GM06990 (cell line): ENCODE results near the gene IL1RAPL1.

ENCODE experiments used
- DNase-seq: peaks from one replicate; pipeline ENCODE4 v3.0.0-alpha.2; 2011; ENCODE audit not compliant: insufficient read length; ENCODE audit errors: extremely low read depth
- H3K27me3 ChIP-seq: replicated peaks from 2 replicates; pipeline ENCODE4 v1.6.0; 2011; ENCODE audit warnings: low read length; ENCODE audit not compliant: control insufficient read depth, insufficient read depth
- H3K36me3 ChIP-seq: 2 replicates; pipeline ENCODE4 v1.5.1; 2011; ENCODE audit warnings: low read length; ENCODE audit not compliant: control insufficient read depth, insufficient read depth
- H3K4me3 ChIP-seq: replicated peaks from 2 replicates; pipeline ENCODE4 v1.5.1; 2011; ENCODE audit warnings: low read depth, mild to moderate bottlenecking, control low read depth, low read length
- TF ChIP-seq, protein P1 (sequence below): IDR thresholded peaks from 2 replicates; pipeline ENCODE4 v1.5.1; 2011; ENCODE audit warnings: low read length, control low read depth, mild to moderate bottlenecking, inconsistent platforms; ENCODE audit not compliant: insufficient read depth, poor library complexity, severe bottlenecking

Gene IL1RAPL1

DNA sequence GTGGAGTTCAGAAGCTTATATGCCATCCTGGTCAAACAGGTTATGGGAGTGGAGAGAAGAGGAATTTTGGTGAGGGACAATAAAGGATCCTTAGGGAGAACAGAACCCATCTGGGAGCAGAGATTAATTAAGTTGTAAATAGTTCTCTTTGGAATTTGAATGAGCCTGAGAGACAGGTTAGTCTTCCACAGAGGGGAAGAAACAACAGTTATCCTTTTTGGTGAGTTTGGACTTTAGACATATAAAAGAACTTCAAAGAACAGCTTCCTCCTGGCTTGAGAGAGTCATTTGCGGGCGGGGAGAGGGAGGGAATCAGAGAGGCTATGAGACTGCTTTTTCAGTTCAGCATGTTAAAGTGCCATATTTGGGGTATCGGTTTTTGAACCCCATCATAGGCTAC is 834.8 kb downstream of the IL1RAPL1 start:
- H3K27me3 ChIP-seq = no peaks in the 10 kb centered on the region
- no peaks in the 10 kb centered on the region for H3K36me3 ChIP-seq
- TF ChIP-seq, protein P1, sequence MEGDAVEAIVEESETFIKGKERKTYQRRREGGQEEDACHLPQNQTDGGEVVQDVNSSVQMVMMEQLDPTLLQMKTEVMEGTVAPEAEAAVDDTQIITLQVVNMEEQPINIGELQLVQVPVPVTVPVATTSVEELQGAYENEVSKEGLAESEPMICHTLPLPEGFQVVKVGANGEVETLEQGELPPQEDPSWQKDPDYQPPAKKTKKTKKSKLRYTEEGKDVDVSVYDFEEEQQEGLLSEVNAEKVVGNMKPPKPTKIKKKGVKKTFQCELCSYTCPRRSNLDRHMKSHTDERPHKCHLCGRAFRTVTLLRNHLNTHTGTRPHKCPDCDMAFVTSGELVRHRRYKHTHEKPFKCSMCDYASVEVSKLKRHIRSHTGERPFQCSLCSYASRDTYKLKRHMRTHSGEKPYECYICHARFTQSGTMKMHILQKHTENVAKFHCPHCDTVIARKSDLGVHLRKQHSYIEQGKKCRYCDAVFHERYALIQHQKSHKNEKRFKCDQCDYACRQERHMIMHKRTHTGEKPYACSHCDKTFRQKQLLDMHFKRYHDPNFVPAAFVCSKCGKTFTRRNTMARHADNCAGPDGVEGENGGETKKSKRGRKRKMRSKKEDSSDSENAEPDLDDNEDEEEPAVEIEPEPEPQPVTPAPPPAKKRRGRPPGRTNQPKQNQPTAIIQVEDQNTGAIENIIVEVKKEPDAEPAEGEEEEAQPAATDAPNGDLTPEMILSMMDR = no peak
- no peak for DNase-seq
- no peak overlapping the region for H3K4me3 ChIP-seq

DNA sequence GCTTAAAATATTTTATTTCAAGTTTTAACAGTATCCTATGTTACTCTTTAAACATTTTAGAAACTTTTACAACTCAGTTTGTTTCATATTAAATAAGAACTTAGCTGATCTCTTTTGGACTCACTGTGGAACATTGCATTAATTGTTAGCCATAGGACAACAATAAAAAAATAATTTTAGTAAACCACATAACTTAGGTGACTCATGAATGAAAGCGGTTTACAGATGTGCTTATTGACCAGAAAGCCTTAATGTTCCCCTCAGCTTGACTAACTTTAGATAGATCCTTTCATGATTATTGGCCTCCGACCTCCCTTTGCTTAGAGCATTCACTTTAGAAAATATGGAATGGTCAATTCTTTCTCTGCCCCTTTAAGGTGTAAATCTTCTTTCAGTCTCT is 844.6 kb downstream of the IL1RAPL1 start:
- TF ChIP-seq, protein P1 = no peak
- Histone ChIP-seq H3K27me3 (no peaks in the 10 kb centered on the region), H3K36me3 (no peaks in the 10 kb centered on the region), H3K4me3 (no peak overlapping the region)
- no peak for DNase-seq

DNA sequence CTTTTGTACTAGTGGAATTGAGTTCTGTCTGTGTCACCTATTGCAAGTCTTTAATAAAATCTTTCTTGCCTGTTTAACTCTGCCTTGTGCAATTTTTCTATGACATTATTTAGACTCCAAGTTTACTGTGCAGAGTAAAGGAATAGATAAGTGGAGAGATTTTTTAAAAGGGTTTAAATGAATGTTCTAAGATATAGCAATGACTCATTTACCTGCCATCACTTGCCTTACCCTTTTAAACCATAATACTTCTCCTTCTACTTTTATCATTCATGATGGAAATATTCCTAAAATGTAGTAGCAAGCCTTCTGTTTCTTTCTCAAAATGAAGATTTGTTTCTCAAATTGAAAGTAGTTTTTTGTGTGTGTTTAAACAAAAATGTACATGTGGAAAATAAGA is 845.3 kb downstream of the IL1RAPL1 start:
- TF ChIP-seq, protein P1 = no peak
- no peak for DNase-seq
- H3K4me3 ChIP-seq = no peak overlapping the region
- no peaks in the 10 kb centered on the region for H3K36me3 ChIP-seq
- no peaks in the 10 kb centered on the region for H3K27me3 ChIP-seq

DNA sequence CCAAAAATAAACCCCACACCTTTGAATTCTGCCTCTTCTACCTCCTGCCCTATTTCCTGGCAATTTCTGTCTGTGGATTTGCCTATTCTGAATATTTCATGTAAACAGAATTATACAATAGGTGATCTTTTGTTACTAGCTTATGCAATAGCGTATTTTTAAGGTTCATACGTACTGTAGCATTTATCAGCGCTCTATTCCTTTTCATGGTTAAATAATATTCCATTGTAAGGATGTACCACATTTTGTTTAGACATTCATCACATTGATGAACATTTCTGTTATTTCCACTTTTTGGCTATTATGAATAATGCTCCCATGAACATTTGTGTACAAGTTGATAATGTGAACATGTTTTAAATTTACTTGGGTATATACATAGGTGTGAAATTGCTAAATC is 847.7 kb downstream of the IL1RAPL1 start:
- TF ChIP-seq, protein P1 = no peak
- Histone ChIP-seq H3K36me3 (no peaks in the 10 kb centered on the region), H3K27me3 (no peaks in the 10 kb centered on the region), H3K4me3 (no peak overlapping the region)
- DNase-seq = no peak

DNA sequence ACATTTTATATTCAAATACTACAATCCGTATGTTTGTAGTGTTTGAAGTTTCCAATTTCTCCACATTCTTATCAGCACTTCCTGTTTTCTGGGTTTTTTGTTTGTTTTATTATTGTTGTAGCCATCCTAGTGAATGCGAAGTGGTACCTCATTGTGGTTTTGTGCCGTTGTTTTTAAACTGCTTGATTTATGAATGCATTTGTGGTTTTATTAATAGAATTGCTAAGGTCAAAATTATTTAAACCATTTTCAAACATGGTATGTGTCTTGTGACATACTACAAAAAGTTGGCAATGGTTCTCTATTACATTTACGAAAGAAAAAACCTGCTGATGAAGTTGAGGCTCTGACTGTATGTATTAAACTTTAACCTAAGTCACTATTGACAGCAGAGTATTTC is 848.1 kb downstream of the IL1RAPL1 start:
- Histone ChIP-seq H3K4me3 (no peak overlapping the region), H3K36me3 (no peaks in the 10 kb centered on the region), H3K27me3 (no peaks in the 10 kb centered on the region)
- TF ChIP-seq, protein P1 = no peak
- DNase-seq = no peak

DNA sequence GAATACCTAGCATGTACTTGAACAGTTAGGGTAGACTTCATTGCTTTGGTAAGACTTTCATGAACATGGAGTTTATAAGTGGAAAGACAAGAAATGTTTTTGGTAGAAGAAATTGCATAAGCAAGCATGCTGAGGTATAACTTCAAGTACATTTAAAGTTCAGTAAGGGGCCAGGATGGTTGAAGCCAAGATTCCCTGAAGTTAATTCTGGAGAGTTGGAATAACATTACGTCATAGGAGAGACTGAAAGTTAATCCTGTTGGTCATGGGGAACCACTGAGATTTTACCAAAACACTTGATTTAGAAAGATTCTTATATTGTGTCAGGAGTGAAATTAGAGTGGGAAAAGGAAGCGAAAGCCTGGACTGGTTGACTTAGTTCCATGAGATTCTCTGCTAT is 860.6 kb downstream of the IL1RAPL1 start:
- no peak overlapping the region for H3K4me3 ChIP-seq
- no peaks in the 10 kb centered on the region for H3K27me3 ChIP-seq
- no peak for DNase-seq
- H3K36me3 ChIP-seq = no peaks in the 10 kb centered on the region
- TF ChIP-seq, protein P1 = no peak
